ENCODE data around the gene NTRK2.

NTRK2 gene

GRCh38 chr9:84939774-84940173 is 270.2 kb downstream of the NTRK2 start:
- in situ Hi-C loops (cut with HindIII; ENCODE audit: low pct_ligation_motif_present, low sequenced_read_pairs): no loop called here
- H3K27ac ChIP-seq: no peak overlapping the region
- no peak for DNase-seq
- H3K27me3 ChIP-seq (replicated peaks): no peaks in the 10 kb centered on the region
- H3K36me3 ChIP-seq (replicated peaks): no peaks in the 10 kb centered on the region
- H3K4me3 ChIP-seq (ENCODE audit: low read depth, low read length): no peak overlapping the region
- no peak for TF ChIP-seq CTCF (IDR thresholded peaks at IDR 0.05; ENCODE audit: low read depth, low read length, missing control alignments)

- Histone ChIP-seq H3K27ac (no peak overlapping the region), H3K36me3 (replicated peaks) (no peaks in the 10 kb centered on the region), H3K27me3 (replicated peaks) (no peaks in the 10 kb centered on the region), H3K4me3 (ENCODE audit: low read depth, low read length) (no peak overlapping the region)
- DNase-seq: no peak
- TF ChIP-seq CTCF (IDR thresholded peaks at IDR 0.05; ENCODE audit: low read depth, low read length, missing control alignments): no peak
- in situ Hi-C loops (cut with HindIII; ENCODE audit: low pct_ligation_motif_present, low sequenced_read_pairs): no loop called here
Observed at GRCh38 chr9:84940294-84940693, 270.8 kb downstream of the NTRK2 start.

GRCh38 chr9:84941792-84942191 is 272.3 kb downstream of the NTRK2 start:
- H3K36me3 ChIP-seq (replicated peaks): no peaks in the 10 kb centered on the region
- in situ Hi-C loops (cut with HindIII; ENCODE audit: low pct_ligation_motif_present, low sequenced_read_pairs): no loop called here
- H3K4me3 ChIP-seq (ENCODE audit: low read depth, low read length): no peak overlapping the region
- TF ChIP-seq CTCF (IDR thresholded peaks at IDR 0.05; ENCODE audit: low read depth, low read length, missing control alignments): no peak
- no peak for DNase-seq
- H3K27me3 ChIP-seq (replicated peaks): no peaks in the 10 kb centered on the region
- H3K27ac ChIP-seq: no peak overlapping the region

- Histone ChIP-seq H3K4me3 (ENCODE audit: low read depth, low read length) (no peak overlapping the region), H3K36me3 (replicated peaks) (no peaks in the 10 kb centered on the region), H3K27me3 (replicated peaks) (no peaks in the 10 kb centered on the region), H3K27ac (no peak overlapping the region)
- no peak for TF ChIP-seq CTCF (IDR thresholded peaks at IDR 0.05; ENCODE audit: low read depth, low read length, missing control alignments)
- in situ Hi-C loops (cut with HindIII; ENCODE audit: low pct_ligation_motif_present, low sequenced_read_pairs): no loop called here
- DNase-seq: no peak
Observed at GRCh38 chr9:84943482-84944050, 274.0 kb downstream of the NTRK2 start.

GRCh38 chr9:84945878-84946538 is 276.5 kb downstream of the NTRK2 start:
- H3K4me3 ChIP-seq (ENCODE audit: low read depth, low read length): no peak overlapping the region

More at GRCh38 chr9:84945878-84946538, 276.5 kb downstream of the NTRK2 start:
- TF ChIP-seq CTCF (IDR thresholded peaks at IDR 0.05; ENCODE audit: low read depth, low read length, missing control alignments): no peak
- in situ Hi-C loops (cut with HindIII; ENCODE audit: low pct_ligation_motif_present, low sequenced_read_pairs): no loop called here
- no peak for DNase-seq
- H3K27ac ChIP-seq: no peak overlapping the region
- no peaks in the 10 kb centered on the region for H3K27me3 ChIP-seq (replicated peaks)
- no peaks in the 10 kb centered on the region for H3K36me3 ChIP-seq (replicated peaks)
